ENCODE measurements around the gene AMIGO3. TPM values are rescaled to one million over a fixed set of nuclear protein-coding genes. Genes with fewer than 3 reads are reported as not detected.

The AMIGO3 gene, protein sequence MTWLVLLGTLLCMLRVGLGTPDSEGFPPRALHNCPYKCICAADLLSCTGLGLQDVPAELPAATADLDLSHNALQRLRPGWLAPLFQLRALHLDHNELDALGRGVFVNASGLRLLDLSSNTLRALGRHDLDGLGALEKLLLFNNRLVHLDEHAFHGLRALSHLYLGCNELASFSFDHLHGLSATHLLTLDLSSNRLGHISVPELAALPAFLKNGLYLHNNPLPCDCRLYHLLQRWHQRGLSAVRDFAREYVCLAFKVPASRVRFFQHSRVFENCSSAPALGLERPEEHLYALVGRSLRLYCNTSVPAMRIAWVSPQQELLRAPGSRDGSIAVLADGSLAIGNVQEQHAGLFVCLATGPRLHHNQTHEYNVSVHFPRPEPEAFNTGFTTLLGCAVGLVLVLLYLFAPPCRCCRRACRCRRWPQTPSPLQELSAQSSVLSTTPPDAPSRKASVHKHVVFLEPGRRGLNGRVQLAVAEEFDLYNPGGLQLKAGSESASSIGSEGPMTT
- total RNA-seq = 0.19 and 0.42 TPM in 2 replicates

DNA sequence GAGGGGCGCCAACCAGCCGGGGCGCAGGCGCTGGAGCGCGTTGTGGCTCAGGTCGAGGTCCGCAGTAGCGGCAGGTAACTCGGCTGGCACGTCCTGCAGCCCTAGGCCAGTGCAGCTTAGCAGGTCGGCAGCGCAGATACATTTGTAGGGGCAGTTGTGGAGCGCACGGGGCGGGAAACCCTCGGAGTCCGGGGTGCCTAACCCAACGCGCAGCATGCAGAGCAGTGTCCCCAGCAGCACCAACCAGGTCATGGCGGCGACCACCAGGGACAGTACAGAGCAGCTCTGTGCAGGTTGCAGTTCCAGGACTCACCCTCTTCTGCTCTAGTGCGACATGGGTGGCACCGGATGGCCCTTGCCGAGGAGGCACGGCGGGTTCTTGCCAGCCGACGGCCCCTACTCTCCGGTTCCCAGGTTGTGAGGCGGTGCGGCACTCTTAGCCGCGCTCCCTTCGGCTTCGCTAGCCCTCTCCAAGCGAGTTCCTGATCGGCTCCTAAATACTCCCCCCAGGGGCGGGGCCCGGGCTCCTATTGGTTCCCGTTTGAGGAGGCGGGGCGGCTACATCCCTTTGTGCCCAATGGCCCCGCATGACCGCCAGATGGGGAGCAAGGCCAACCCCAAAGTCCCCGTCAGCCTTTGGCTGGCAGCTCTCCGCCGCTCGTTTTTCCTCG, at the start of gene AMIGO3:
Gene AMIGO3 (minus strand): TSS at position 471 of the 671 bp plus-strand sequence. CDS start 219 bp downstream, at position 252.

DNA sequence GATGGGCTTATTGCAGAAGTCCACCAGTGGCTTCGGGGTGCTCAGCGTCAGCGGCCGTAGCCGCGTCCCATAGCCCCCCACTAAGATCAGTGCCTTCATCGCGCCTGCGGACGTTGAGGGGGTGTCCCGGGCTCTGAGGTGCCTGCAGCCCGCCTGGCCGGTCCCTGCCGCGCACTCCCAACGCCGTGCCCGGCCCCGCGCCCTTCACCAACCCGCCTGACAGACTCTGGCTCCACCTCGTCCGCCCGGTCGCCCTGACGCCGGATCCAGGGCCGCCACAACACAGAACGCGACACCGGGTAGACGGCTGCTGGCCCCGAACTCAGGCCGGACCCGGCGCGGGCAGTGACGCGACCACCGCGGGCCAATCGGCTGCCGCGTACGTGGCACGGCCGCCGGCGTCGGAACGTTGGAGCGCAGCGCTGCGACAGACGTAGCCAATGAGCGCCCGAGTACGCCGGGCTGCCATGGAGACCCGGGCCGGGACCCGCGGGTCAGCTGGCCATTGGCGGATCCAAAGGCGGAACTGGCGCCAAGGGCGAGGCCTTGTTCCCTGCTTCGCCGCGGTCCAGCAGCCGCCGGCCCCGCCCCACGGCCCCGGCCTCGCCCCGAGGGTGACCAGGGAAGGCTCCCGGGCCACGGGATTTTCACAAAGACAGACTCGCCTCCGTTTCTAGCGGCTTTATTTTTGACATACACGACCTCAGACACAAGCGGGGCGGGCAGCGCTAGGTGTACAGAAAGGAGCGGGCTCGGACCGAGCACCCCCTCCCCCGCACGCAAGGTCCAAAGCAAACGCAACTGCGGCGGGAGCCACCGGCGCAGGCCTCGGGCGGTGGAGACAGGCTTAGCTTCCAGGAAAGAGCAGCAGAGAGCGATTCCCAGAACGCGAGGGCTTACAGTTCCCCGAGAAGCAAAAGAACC, 4.4 kb upstream of the AMIGO3 start, which contains the start of gene GMPPB:
Gene GMPPB (minus strand): TSS at position 324 of the 924 bp plus-strand sequence. CDS start 225 bp downstream, at position 99.

GRCh38 chr3:49689046-49689907, 30.2 kb downstream of the AMIGO3 start, which contains the start of the genes MST1 and RNF123:
TSS of gene MST1 (minus strand) at chr3:49689474. CDS start at chr3:49688691, 783 bp downstream.
TSS of gene RNF123 (plus strand) at chr3:49689557. CDS start at chr3:49691166, 1,609 bp downstream.

DNA sequence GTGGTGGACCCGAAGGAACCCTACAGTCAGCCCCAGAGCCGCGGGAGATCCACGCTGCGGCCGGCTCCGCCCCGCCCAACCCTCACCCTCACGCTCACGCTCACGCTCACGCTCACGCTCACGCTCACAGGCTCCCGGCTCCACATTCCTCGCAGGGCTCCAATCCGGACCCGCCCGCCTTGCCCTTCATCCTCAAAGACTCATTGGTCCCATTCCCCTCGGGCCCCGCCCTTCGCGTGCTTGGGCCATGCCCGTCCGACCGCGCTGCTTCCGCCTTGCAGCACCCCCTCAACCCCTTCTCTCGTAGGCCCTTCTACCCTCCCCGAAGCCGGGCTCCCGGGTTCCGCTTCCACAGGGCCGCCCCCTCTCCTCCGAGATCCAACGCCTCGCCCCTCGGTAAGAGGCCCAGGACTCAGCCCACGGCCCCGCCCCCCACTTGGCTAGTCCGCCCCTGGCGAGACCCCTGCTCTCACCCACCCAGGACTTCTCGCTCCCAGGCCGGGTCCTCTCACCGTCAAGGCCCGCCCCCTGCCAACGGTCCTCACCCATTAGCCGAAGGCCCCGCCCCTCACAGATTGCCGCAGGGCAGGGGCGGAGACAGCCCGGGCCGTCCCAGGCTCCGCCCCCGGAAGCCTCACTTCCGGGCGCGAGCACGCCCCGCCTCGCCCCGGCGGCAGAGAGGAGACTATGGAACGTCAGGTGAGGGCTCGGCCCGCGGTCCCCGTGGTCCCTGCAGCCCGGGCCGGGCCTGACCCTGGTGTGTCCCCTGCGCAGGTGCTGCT, 45.6 kb downstream of the AMIGO3 start, which contains the start of gene APEH:
Gene APEH (plus strand): TSS at position 637 of the 782 bp plus-strand sequence. CDS start 51 bp downstream, at position 688.

Other genes with a start within 250 kb of the AMIGO3 start
- gene DAG1, start 249.4 kb downstream of the AMIGO3 start, total RNA-seq = 73.8 and 84.1 TPM in 2 replicates
- gene BSN, start 165.2 kb downstream of the AMIGO3 start, total RNA-seq = 0.05 and 0.07 TPM in 2 replicates
- gene APEH, start 45.3 kb downstream of the AMIGO3 start, total RNA-seq = 130 and 163 TPM in 2 replicates
- 3.5 and 4.2 TPM in 2 replicates for gene MST1, start 30.2 kb downstream of the AMIGO3 start, total RNA-seq
- gene RNF123, start 30.1 kb downstream of the AMIGO3 start, total RNA-seq = 19.6 and 23.8 TPM in 2 replicates
- gene GMPPB, start 4.3 kb upstream of the AMIGO3 start, total RNA-seq = 47.8 and 50.9 TPM in 2 replicates
- gene IP6K1, start 66.9 kb upstream of the AMIGO3 start, total RNA-seq = 16.5 and 20.7 TPM in 2 replicates
- not detected in 2 replicates for gene CDHR4, start 80.2 kb upstream of the AMIGO3 start, total RNA-seq
- gene INKA1, start 83.6 kb upstream of the AMIGO3 start, total RNA-seq = 21.7 and 28.6 TPM in 2 replicates
- gene UBA7, start 94.3 kb upstream of the AMIGO3 start, total RNA-seq = 3.2 and 5.8 TPM in 2 replicates
- 7.9 and 8.5 TPM in 2 replicates for gene TRAIP, start 136.9 kb upstream of the AMIGO3 start, total RNA-seq
- not detected in 2 replicates for gene CAMKV, start 150.2 kb upstream of the AMIGO3 start, total RNA-seq
- 13.3 and 19.9 TPM in 2 replicates for gene MST1R, start 184.2 kb upstream of the AMIGO3 start, total RNA-seq
- gene MON1A, start 210.1 kb upstream of the AMIGO3 start, total RNA-seq = 15.4 and 20.8 TPM in 2 replicates
- 28.6 and 34.2 TPM in 2 replicates for gene RBM6, start 220.5 kb upstream of the AMIGO3 start, total RNA-seq

All from airway epithelial cell (primary cell).